Measurements from ENCODE around the gene LRMDA. TPM values are rescaled to one million over a fixed set of nuclear protein-coding genes. Genes with fewer than 3 reads are reported as not detected.

Gene LRMDA
- total RNA-seq, 1 experiment from 2014 or later = 7.9 TPM

DNA sequence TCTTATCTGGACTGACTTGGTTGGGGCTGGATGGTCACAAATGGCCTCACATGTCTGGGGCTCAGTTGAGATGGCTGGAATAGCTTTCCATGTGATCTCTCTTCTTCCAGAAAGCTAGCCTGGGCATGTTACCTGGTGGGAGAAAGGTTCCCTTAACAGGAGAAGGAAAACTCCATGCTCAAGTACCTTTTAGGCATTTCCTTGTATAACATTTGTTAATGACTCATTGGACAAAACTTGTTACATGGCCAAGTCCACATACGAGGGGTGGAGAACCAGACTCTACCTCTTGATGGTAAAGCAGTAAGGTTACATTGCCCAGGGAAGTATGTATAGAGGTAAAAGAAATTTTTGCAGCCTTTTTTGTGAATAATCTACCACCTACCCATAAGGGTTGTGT is 826.4 kb downstream of the LRMDA start:
- no peak for DNase-seq (ENCODE audit: low read depth)

GRCh38 chr10:76265441-76266113 is 834.2 kb downstream of the LRMDA start:
- no peak for DNase-seq (ENCODE audit: low read depth)

- DNase-seq (ENCODE audit: low read depth) = no peak
Measured at GRCh38 chr10:76268530-76268929, 837.1 kb downstream of the LRMDA start.

DNA sequence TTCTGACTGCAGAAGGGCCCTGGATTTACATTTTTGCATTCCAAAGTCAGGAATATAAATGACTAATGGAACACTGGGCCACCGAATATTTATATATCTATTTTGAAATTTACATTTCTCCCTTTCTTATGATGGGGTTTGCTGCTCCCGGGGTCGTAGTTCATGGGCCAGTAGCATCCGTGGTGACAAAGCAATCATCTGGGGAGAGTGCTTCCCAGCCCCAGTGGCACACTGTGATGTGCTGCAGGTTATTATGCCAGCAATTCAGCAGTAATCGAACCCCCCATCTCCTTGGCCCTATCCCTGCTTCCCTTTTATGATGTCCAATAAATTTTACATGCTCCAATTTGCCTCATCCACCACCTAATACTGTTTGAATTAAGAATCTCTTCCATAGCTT is 837.5 kb downstream of the LRMDA start:
- no peak for DNase-seq (ENCODE audit: low read depth)

- DNase-seq (ENCODE audit: low read depth) = no peak
Measured at GRCh38 chr10:76270464-76270863, 839.0 kb downstream of the LRMDA start.

- no peak for DNase-seq (ENCODE audit: low read depth)
Measured at GRCh38 chr10:76274933-76275332, 843.5 kb downstream of the LRMDA start.

DNA sequence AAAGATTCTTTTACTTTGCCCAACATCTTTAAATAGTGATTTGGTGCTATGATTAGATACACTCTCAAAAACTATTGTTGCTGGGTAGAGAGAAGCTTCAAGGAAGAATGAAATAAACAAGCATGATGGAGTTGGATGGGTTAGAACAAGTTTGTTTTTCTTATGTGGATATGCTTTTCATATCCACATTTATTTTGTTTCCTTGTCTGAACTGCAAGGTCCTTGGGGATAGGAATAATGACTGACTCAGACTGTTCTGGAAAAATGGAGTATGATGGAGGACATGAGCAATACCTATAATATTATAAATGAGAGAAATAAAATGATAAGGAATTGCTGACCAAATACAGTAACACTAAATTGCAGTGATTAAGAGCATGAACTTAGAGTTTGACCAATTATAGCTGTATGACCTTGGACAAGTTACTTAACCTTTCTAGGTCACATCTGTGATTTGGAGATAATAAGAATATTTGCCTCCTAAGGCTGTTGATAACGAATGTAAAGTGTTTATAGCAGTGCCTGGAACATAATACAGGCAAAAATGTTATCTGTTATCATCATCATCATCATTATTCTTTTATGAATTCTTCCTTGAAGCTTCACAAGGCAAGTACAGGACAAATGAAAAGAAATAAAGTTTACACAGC is 847.5 kb downstream of the LRMDA start:
- no peak for DNase-seq (ENCODE audit: low read depth)

- no peak for DNase-seq (ENCODE audit: low read depth)
Measured at GRCh38 chr10:76281659-76282058, 850.2 kb downstream of the LRMDA start.

DNA sequence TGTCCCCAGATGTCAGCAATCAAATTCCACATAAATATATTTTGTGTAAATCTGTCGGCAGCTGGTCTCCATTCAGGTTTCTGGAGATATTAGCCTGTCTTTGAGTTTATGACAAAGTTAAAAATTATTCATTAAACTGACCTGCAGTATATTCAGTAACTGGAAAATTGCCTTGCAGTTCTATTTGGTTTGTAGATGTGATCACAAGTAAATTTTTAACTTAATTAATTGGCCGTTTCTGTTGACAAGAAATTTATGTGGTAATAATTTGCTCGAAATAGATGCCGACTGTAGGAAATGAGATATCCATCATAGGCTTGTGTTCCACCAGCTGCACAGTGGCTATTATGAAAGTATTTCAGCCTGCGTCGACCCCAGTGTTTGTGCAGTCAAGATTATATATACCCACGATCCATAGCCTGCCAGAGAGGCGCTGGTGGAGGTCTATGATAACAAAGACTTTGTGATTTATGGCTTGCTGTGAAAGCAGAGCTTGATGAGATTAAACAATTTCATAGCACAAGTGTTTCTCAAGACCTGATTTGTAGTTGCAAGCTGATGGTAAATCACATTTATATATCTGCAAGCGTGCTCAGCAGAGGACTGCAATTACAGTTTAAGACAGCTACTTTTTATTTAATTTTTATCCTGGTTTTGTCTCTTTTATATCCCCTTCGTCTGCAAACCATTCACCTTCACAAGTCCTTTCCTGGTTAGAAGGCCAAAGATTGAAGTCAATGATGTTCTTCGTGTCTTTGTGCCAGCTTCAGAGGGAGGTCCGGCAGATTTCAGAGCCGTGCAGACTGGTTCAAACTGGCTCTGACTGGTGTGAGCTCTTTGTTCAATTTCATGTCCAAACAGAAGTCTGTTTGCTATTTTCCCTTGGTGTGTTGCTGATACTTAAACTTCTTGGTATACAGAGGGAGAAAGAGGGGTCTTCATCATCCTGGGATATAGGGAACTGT is 850.9 kb downstream of the LRMDA start:
- DNase-seq (ENCODE audit: low read depth) = no peak

DNA sequence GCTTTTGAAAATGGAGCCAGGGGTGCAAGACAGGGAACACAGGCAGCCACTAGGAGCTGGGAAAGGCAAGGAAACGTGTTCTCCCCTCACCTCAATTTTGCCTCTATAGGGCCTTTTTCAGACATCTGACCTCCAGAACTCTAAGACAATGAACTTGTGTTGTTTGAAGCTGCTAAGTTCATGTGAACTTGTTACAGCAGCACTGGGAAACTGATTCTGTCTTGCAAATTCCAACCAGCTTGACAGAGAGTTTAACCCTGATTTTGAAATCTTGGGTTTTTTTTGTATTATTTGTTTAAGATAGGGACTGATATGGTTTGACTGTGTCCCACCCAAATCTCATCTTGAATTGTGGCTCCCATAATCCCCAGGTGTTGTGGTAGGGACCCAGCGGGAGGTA is 852.9 kb downstream of the LRMDA start:
- no peak for DNase-seq (ENCODE audit: low read depth)

GRCh38 chr10:76285012-76285411 is 853.6 kb downstream of the LRMDA start:
- DNase-seq (ENCODE audit: low read depth) = peak; percentile 70

GRCh38 chr10:76285515-76285914 is 854.1 kb downstream of the LRMDA start:
- DNase-seq (ENCODE audit: low read depth) = no peak

- DNase-seq (ENCODE audit: low read depth) = no peak
Measured at GRCh38 chr10:76286536-76286935, 855.1 kb downstream of the LRMDA start.

DNA sequence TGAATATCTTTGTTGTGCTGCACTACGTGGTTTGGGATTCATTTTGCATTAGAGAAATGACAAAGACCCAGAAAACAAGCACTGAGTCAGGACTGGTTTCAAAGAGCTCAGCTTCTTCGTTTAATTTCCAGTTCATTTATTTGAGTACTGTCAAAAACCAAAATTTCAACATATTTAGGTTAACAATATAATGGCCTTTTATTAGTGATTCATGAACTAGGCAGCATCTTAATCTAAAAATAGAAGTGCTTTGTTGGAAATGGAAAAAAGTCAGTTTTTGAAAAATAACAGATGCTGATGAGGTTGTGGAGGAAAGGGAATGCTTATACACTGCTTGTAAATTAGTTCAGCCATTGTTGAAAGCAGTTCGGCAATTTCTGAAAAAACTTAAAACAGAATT is 856.4 kb downstream of the LRMDA start:
- DNase-seq (ENCODE audit: low read depth) = no peak

- no peak for DNase-seq (ENCODE audit: low read depth)
Measured at GRCh38 chr10:76291175-76291574, 859.8 kb downstream of the LRMDA start.

DNA sequence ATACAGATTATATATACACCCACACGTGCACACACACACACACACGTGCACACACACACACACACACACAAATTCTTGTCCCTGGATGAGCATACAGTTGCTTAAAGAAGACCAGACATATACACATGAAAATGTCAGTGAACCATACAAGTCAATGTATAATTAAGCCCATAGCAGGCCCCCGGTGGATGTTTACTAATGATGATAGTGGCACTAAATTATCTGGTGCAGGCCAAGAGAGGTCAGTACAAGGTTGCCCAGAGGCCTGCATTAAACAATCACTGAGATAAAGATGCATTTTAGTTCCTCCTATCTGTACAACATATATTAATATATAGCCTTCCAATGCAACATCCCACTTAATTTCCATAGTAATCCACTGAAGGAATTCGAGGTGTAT is 860.5 kb downstream of the LRMDA start:
- no peak for DNase-seq (ENCODE audit: low read depth)

DNA sequence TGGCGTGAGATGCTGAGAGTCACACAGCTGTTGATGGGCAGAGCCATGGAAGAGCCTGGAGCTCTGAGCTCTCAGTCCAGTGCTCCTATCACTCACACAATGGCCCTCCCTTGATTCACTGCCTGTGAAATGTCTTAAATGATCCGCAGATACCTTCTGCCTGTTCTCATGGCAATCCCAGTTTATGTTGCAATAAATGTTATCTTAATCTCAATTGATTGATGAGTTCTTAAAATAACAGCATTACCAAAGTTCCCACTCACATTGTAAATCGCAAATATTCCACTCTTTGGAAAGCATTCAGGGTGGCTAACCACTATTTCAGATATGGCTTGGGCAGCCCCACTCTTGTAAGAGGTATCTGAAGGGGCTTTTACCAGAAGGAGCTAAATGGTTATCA is 865.5 kb downstream of the LRMDA start:
- no peak for DNase-seq (ENCODE audit: low read depth)

DNA sequence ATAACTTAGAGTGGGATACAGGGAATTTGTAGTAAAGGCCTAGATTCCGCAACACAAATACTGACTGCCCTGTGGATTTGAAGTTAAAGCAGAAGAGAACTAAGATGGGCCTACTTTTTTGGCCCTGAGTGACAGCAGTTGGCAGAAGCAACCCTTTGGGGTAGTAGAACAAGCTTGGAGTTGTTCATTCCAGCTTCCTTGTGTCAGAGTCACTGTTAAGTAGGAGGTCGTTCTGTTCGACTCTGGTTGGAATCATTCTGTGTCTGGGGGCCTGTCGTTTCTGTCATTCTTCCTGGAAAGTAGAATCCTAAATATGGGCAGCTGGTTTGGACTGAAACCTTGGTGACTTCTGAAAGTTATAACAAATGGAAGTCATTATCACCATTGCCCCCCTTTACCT is 865.9 kb downstream of the LRMDA start:
- DNase-seq (ENCODE audit: low read depth) = no peak

- DNase-seq (ENCODE audit: low read depth) = no peak
Measured at GRCh38 chr10:76297780-76298281, 866.4 kb downstream of the LRMDA start.

GRCh38 chr10:76298329-76298728 is 866.9 kb downstream of the LRMDA start:
- DNase-seq (ENCODE audit: low read depth) = no peak

- peak; percentile 29 for DNase-seq (ENCODE audit: low read depth)
Measured at GRCh38 chr10:76299501-76299900, 868.1 kb downstream of the LRMDA start.

DNA sequence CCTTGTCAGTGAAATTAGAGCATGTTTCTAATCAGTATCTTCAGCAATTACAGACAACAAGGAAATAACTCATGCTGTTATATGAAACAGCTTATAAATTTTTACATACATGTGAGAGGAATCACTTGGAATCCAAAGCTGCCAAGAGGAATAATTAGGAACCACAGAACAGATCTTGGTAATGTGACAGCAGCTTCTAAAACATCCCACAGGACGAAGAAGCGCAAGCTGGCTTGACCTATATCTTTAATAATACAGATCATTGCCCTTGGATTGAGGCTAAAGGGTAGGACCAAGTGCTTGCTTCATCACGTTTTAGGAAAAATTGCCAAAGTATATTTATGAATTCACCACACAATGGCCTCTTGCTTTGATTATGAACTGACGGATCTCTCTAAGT is 869.8 kb downstream of the LRMDA start:
- no peak for DNase-seq (ENCODE audit: low read depth)

All from RPMI7951 (cell line).